GM13977 (cell line): ENCODE measurements around the gene CDCA8.

Experiments used
- DNase-seq: peaks from one replicate; pipeline ENCODE4 v3.0.0; 2012; ENCODE audit warnings: low spot score
- CTCF ChIP-seq: IDR thresholded peaks from 2 replicates; pipeline ENCODE4 v1.5.1; 2012; ENCODE audit warnings: mild to moderate bottlenecking, control low read depth; ENCODE audit not compliant: insufficient read depth; ENCODE audit errors: extremely low read depth, missing control alignments
- in situ Hi-C: fragments of 300-500 bp; cut with MboI; formaldehyde crosslinking; loops from one replicate; pipeline ENCODE4 v1.12.0; 2022; ENCODE audit warnings: low sequenced_read_pairs, low pct_unique_long_range_greater_than_20kb, mixed read lengths, inconsistent platforms; ENCODE audit not compliant: unreplicated experiment

The CDCA8 gene

GRCh38 chr1:37717631-37718030 is 25.3 kb downstream of the CDCA8 start:
- DNase-seq = no peak
- TF ChIP-seq CTCF = no peak
- in situ Hi-C loops = no loop called here

- in situ Hi-C loops = no loop called here
- DNase-seq = no peak
- TF ChIP-seq CTCF = no peak
These were observed 26.0 kb downstream of the CDCA8 start for GRCh38 chr1:37718181-37718900.

- no peak for TF ChIP-seq CTCF
- in situ Hi-C loops = no loop called here
- no peak for DNase-seq
These were observed 26.7 kb downstream of the CDCA8 start for GRCh38 chr1:37718901-37719571.

- in situ Hi-C loops = no loop called here
- no peak for DNase-seq
- TF ChIP-seq CTCF = no peak
These were observed 27.4 kb downstream of the CDCA8 start for GRCh38 chr1:37719572-37720195.

DNA sequence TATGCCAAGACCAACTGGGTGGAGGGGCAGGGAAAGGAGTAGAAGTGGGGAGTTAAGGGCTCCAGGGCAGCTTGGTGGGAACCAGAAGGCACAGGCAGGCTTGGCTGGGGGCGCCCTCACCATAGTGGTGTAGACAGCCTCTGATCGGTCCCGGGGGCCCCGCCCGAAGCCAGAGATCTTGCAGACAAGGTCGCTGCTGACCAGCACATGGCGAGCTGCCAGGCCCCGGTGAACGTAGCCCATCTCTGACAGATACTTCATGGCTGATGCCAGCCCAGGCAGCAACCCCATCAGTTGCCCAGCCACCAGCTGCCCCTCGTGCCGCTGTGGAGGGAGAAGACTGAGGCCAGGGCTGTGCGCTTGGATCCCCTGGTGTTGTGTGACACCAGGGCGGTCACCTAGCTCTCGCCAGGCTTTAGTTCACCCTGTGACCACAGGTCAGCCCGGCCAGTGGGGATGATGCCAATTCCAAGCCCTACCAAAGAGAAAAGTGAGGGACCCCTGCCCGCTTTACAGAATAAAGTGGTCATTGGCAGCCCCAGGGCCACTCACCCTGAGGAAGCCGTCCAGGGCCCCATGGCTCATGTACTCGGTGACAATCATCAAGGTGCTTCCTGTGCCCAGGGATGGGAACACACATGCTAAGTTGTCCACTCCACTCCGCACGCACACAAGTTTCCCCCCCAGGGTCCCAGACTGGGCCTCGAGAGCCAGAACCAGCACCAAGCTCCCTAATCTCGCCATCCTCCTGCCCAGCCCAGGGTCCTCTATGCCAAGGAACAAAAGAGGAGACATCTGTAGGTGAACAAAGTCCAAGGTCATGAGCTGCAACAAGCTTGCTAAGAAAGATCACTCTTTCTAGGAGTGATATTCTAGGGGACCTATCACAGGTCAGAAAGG is 28.2 kb downstream of the CDCA8 start:
- in situ Hi-C loops = no loop called here
- TF ChIP-seq CTCF = no peak
- DNase-seq = no peak

DNA sequence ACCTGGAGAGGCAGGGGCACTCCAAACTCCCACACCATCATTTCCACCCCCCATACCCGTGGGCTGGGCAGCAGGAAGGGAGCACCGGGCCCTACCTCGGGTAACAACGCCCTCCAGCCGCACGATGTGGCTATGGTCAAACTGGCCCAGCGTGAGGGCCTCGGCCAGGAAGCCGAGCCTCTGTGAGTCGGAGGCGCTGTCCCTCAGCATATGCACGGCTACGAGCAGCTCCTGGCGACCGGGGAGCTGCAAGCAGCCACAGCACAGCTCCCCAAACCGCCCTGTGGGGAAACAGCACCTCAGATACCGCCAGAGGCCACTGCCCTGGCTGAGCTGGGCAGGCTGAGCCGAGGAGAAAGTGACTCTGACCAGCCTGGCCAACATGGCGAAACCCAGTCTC is 29.2 kb downstream of the CDCA8 start:
- no peak for TF ChIP-seq CTCF
- no peak for DNase-seq
- in situ Hi-C loops = no loop called here
